ENCODE results near the gene FAM222B. TPM values are rescaled to one million over a fixed set of nuclear protein-coding genes. Genes with fewer than 3 reads are reported as not detected.
"Not testable (repeated sequence)": the region's sequence is repeated elsewhere in the genome, so short reads cannot be mapped to it uniquely, and the experiment has no call there.

FAM222B gene
- polyA plus RNA-seq, 3 donors from 2014 or later: 2.5 to 13.7 (median 4.9) TPM

DNA sequence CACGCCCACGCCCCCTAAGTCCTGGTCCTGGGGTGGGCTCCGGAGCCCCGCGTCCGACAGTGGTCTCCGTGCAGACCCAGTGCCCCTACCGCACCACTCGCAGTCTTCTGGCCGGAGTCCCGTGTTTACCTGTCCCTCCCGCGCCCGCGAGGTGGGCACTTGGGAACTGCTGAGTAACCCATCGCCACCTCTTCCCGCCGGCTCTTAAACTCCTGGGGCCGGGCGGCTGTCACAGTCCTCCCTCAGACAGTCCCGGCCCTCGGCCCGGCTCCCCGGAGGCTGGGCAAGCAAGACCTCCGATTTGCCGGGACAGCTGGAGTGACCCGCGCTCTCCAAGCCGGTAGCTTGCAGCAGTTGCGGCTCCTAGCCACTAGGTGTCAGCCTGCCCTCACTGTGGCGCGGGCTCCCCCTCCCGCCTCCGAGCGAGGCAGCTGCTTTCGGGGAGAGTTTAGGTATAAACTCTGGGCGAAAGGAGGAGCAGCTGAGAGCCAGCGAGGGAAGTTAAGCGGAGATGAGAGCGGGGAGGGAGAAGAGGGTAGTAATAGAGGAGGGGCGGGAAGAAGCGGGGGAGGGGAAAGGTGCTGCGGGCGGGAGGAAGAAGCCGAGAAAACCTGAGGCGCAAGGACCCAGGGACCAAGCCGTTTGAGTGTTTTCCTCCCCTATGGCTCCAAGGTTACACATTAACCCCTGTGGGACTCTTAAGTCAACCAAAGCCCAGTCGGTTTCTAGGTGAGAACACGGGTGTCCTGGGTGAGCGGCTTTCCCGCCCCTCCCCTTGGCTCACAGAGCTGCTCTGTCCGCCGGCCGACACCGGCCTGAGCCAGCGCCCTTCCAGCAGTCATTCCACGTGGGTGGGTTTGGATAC lies 115.7 kb downstream of the FAM222B start:
- Mint-ChIP-seq H3K4me3 (peak overlapping the region; percentile 93 to 98 (median 94)), H3K4me1 (peaks cover 40 to 51% of the 10 kb centered on the region in 2 donors), H3K27me3 (ENCODE audit: low read depth in 3 of 3) (peaks cover 7 to 10% (median 10%) of the 10 kb centered on the region in 3 donors), H3K36me3 (peaks cover 6 to 23% (median 10%) of the 10 kb centered on the region in 3 donors), H3K9me3 (no peaks in the 10 kb centered on the region), H3K27ac (peak overlapping the region; percentile 66 to 98 (median 93))
- peak; percentile 86 to 88 (median 88) for DNase-seq

DNA sequence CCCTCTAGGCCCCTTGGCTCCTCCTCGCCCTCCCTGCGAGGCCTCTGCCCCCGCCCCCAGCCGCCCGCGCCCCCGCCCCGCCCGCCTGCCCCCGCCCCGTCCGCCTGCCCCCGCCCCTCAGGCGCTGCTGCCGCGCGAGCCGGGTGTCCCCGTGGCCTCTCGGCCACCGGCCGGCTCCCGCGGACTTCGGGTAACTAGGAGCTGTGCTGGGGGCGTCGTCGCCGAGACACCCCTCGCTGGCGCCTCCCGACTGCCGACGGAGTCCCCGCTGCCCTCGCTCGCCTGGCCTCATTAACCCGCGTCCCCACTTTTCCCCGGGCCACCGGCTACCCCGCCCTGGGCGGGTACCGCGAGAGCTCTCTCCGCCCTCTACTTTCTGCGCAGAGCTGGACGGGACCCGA lies 116.4 kb downstream of the FAM222B start, which contains the start of gene TLCD1:
TSS of gene TLCD1 (minus strand) at position 8 of the 401 bp plus-strand sequence. CDS start 136 bp downstream, outside the sequence.
- Mint-ChIP-seq H3K36me3 (peaks cover 6 to 25% (median 10%) of the 10 kb centered on the region in 3 donors), H3K27me3 (ENCODE audit: low read depth in 3 of 3) (peaks cover 7 to 15% (median 10%) of the 10 kb centered on the region in 3 donors), H3K27ac (peak within 1 kb of the TSS; percentile 23 to 98 (median 78)), H3K9me3 (no peaks in the 10 kb centered on the region), H3K4me3 (peak within 1 kb of the TSS; percentile 93 to 98 (median 94)), H3K4me1 (peaks cover 45 to 56% of the 10 kb centered on the region in 2 donors)
- DNase-seq: peak; percentile 50 to 69 (median 55)

- H3K9me3 Mint-ChIP-seq: no peaks in the 10 kb centered on the region
- H3K36me3 Mint-ChIP-seq: peaks cover 6 to 26% (median 10%) of the 10 kb centered on the region in 3 donors
- peaks cover 50 to 60% of the 10 kb centered on the region in 2 donors for H3K4me1 Mint-ChIP-seq
These were observed 116.8 kb downstream of the FAM222B start for GRCh38 chr17:28725660-28726225.

DNA sequence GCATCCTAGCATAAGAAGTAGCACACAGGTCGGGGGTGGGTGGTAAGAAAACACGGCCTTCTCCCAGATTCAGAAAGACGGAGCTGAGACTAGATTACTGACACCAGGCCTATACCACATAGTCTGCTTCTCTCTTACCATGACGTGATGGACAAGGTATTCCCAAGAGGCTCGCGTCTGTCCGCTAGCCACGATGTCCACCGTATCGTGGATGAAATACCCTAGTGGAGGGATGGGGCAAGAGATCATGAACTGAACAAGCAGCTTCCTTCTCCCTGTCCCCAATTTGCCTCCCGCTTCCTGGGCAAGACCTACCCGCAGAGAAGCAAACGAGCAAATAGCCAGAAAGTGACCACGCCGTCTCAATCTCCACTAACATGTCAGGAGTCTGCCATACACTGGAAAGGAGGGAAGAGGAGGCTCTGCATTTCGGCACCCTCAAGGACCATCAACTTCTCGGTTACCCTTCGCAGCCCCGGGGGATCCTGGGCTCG lies 117.4 kb downstream of the FAM222B start:
- Mint-ChIP-seq H3K27ac (peak overlapping the region in 4 of 6 donors; percentile 4 to 73 (median 35)), H3K9me3 (no peaks in the 10 kb centered on the region), H3K4me3 (peak overlapping the region; percentile 73 to 82 (median 76)), H3K27me3 (ENCODE audit: low read depth in 3 of 3) (peaks cover 7 to 20% (median 10%) of the 10 kb centered on the region in 3 donors), H3K36me3 (peaks cover 6 to 30% (median 15%) of the 10 kb centered on the region in 3 donors), H3K4me1 (peaks cover 55 to 66% of the 10 kb centered on the region in 2 donors)
- no peak for DNase-seq

More at GRCh38 chr17:28725660-28726225, 116.8 kb downstream of the FAM222B start:
- peaks cover 7 to 16% (median 10%) of the 10 kb centered on the region in 3 donors for H3K27me3 Mint-ChIP-seq (ENCODE audit: low read depth in 3 of 3)
- DNase-seq: no peak
- peak overlapping the region; percentile 76 to 94 (median 80) for H3K4me3 Mint-ChIP-seq
- peak overlapping the region in 1 of 6 donors; percentile 4 for H3K27ac Mint-ChIP-seq

- Mint-ChIP-seq H3K36me3 (peaks cover 6 to 33% (median 21%) of the 10 kb centered on the region in 3 donors), H3K27me3 (ENCODE audit: low read depth in 3 of 3) (peaks cover 9 to 24% (median 12%) of the 10 kb centered on the region in 3 donors), H3K9me3 (no peaks in the 10 kb centered on the region), H3K4me3 (peak overlapping the region; percentile 73 to 82 (median 76)), H3K4me1 (peaks cover 61 to 72% of the 10 kb centered on the region in 2 donors), H3K27ac (peak overlapping the region in 3 of 6 donors; percentile 17 to 73 (median 23))
- DNase-seq: no peak
These were observed 118.0 kb downstream of the FAM222B start for GRCh38 chr17:28724500-28725165.

DNA sequence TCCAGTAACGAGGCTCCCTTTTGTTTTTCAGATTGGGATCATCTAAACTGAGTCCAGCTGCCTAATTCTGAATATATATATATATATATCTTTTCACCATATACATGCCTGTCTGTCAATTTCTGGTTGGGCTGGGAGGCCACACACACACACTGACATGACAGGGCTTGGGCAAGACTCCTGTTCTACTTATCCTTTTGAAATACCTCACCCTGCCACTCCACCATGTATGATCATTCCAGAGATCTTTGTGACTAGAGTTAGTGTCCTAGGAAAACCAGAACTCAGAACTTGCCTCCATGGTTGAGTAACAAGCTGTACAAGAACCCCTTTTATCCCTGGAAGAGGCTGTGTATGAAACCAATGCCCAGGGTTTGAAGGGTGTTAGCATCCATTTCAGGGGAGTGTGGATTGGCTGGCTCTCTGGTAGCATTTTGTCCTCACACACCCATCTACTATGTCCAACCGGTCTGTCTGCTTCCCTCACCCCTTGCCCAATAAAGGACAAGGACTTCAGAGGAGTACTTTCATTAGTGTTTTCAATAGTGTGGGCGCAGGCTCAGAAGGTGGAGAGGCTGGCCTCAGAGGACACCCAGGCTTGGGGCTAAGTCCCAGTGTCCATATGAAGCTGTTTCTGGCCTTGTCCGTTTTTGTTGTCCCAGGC lies 118.6 kb downstream of the FAM222B start:
- not testable (repeated sequence) for H3K9me3 Mint-ChIP-seq, DNase-seq
- H3K27me3 Mint-ChIP-seq (ENCODE audit: low read depth in 3 of 3): peaks cover 12 to 26% (median 12%) of the 10 kb centered on the region in 3 donors
- peak overlapping the region in 3 of 6 donors; percentile 13 to 83 (median 23) for H3K27ac Mint-ChIP-seq
- peak overlapping the region; percentile 47 to 82 (median 74) for H3K4me3 Mint-ChIP-seq
- H3K4me1 Mint-ChIP-seq: peaks cover 64 to 75% of the 10 kb centered on the region in 2 donors
- peaks cover 6 to 33% (median 21%) of the 10 kb centered on the region in 3 donors for H3K36me3 Mint-ChIP-seq

GRCh38 chr17:28723159-28723835 lies 119.3 kb downstream of the FAM222B start:
- Mint-ChIP-seq H3K4me1 (peaks cover 64 to 75% of the 10 kb centered on the region in 2 donors), H3K36me3 (peaks cover 6 to 33% (median 21%) of the 10 kb centered on the region in 3 donors), H3K27ac (peak overlapping the region in 2 of 6 donors; percentile 39 to 83), H3K4me3 (peak overlapping the region in 4 of 5 donors; percentile 5 to 47 (median 30)), H3K9me3 (no peaks in the 10 kb centered on the region), H3K27me3 (ENCODE audit: low read depth in 3 of 3) (peaks cover 9 to 27% (median 10%) of the 10 kb centered on the region in 3 donors)
- DNase-seq: no peak

DNA sequence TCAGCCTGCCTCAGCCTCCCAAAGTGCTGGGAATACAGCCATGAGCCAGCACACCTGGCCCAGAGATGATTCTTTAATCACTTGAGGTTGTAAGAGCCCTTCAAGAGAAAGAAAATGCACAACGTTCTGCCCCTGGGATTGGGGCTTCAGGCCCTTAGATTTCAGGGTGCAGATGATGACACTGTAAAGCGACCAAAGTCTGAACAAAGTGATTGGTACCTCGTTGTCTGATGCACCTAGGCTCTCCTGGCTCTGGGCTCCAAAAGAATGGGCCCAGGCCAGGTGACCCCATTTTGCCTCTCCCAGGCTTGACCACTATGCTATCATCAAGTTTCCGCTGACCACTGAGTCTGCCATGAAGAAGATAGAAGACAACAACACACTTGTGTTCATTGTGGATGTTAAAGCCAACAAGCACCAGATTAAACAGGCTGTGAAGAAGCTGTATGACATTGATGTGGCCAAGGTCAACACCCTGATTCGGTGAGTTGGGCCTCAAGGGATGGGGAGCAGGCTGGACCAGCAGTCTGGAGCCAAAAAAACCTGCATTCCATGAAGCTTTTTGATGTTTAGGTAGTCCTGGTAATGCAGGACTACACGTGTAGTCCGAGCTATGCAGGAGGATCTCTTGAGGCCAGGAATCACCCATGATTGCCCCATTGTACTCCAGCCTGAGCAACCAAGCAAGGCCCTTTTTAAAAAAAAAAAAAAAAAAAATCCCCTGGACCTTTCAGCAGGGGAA lies 120.0 kb downstream of the FAM222B start:
- Mint-ChIP-seq H3K4me3 (peak overlapping the region in 2 of 5 donors; percentile 24 to 32), H3K36me3 (peaks cover 6 to 33% (median 21%) of the 10 kb centered on the region in 3 donors), H3K4me1 (peaks cover 62 to 72% of the 10 kb centered on the region in 2 donors), H3K27ac (peak overlapping the region in 1 of 6 donors; percentile 12), H3K9me3 (no peaks in the 10 kb centered on the region), H3K27me3 (ENCODE audit: low read depth in 3 of 3) (peaks cover 6 to 25% (median 12%) of the 10 kb centered on the region in 3 donors)
- DNase-seq: no peak

DNA sequence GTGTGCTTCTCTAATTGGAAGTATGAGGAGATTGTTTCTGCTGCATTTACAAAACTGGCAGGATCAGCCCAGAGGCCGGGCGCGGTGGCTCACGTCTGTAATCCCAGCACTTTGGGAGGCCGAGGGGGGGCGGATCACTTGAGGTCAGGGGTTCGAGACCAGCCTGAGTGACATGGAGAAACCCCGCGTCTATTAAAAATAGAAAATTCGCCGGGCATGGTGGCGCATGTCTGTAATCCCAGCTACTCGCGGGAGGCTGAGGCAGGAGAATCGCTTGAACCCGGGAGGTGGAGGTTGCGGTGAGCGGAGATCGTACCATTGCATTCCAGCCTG lies 121.6 kb downstream of the FAM222B start:
- H3K27ac Mint-ChIP-seq: peak overlapping the region; percentile 93 to 99 (median 95)
- DNase-seq, H3K9me3 Mint-ChIP-seq: not testable (repeated sequence)
- peak overlapping the region; percentile 95 to 100 (median 98) for H3K4me3 Mint-ChIP-seq
- H3K27me3 Mint-ChIP-seq (ENCODE audit: low read depth in 3 of 3): peaks cover 3 to 25% (median 16%) of the 10 kb centered on the region in 3 donors
- peaks cover 6 to 33% (median 21%) of the 10 kb centered on the region in 3 donors for H3K36me3 Mint-ChIP-seq
- peaks cover 52 to 61% of the 10 kb centered on the region in 2 donors for H3K4me1 Mint-ChIP-seq

- Mint-ChIP-seq H3K36me3 (peaks cover 7 to 33% (median 21%) of the 10 kb centered on the region in 3 donors), H3K27ac (peak overlapping the region; percentile 93 to 99 (median 95)), H3K9me3 (no peaks in the 10 kb centered on the region), H3K4me3 (peak overlapping the region; percentile 95 to 100 (median 98)), H3K27me3 (ENCODE audit: low read depth in 3 of 3) (peaks cover 3 to 25% (median 18%) of the 10 kb centered on the region in 3 donors), H3K4me1 (peaks cover 48 to 59% of the 10 kb centered on the region in 2 donors)
- DNase-seq: peak in 1 of 3 donors; percentile 24
These were observed 122.2 kb downstream of the FAM222B start for GRCh38 chr17:28720247-28720996.

GRCh38 chr17:28719021-28719433 lies 123.6 kb downstream of the FAM222B start:
- DNase-seq: no peak
- Mint-ChIP-seq H3K9me3 (no peaks in the 10 kb centered on the region), H3K36me3 (peaks cover 10 to 23% (median 15%) of the 10 kb centered on the region in 3 donors), H3K27me3 (ENCODE audit: low read depth in 3 of 3) (peaks cover 3 to 24% (median 20%) of the 10 kb centered on the region in 3 donors), H3K4me1 (peaks cover 37 to 45% of the 10 kb centered on the region in 2 donors), H3K4me3 (peak overlapping the region; percentile 95 to 100 (median 98)), H3K27ac (peak overlapping the region; percentile 93 to 99 (median 95))
